HG03575 (cell line): ENCODE results near the gene CREB3L4.

Experiments used
- ATAC-seq: cut with Tn5 transposase; IDR thresholded peaks from one replicate; pipeline ENCODE4 v1.9.1; 2021; ENCODE audit not compliant: unreplicated experiment, insufficient number of reproducible peaks, low FRiP score; ENCODE audit errors: extremely low read depth

CREB3L4 gene

DNA sequence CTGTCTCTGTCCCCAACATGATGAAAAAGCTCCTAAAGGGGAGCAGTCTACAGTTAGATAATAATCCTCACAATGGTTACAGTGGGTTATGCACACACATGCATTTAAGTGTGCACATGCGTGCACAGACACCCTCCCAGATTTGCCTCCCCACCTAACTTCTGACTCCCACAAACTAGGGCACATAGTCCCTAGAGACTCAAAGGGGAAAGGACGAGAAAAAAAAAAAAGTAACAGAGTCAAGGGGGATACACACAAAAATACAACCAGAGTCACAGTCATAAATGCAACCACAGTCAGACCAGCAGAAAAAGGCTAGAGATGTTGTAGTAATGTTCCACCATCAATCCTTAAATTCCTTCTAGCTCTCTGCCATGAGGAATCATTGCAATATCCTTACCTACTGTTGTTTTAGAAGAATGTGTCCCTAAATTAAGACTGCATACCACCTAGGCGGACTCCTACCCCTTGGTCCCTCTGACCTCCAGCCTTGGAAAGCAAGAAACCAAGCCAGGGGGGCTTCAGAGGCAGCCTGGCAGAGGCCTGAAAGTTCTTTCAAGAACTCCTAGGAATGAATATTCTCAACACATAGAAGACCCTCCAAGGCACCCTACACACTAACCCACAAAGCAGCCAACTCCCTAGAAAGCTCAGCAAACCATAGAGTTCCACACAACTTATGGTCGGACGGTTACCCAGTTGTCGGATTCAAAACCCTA lies 10.5 kb upstream of the CREB3L4 start:
- no peak for ATAC-seq

DNA sequence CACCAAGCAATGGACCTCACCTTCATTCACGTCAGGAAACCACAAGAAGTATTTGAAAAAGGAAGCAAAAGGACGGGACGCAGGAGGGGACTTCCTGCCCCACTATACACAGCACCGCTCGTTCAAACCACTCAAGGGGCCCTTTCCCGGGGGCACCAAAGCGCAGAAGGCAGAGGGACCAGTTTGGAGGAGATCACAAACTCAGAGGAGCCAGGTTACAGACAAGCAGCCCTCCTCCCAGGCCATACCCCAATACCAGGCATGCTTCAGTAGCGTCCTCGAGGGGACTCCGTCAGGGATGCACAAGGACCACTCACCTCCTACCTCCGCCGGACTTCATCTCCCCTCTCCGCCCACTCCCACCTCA lies 10.0 kb upstream of the CREB3L4 start:
- ATAC-seq, result no peak

DNA sequence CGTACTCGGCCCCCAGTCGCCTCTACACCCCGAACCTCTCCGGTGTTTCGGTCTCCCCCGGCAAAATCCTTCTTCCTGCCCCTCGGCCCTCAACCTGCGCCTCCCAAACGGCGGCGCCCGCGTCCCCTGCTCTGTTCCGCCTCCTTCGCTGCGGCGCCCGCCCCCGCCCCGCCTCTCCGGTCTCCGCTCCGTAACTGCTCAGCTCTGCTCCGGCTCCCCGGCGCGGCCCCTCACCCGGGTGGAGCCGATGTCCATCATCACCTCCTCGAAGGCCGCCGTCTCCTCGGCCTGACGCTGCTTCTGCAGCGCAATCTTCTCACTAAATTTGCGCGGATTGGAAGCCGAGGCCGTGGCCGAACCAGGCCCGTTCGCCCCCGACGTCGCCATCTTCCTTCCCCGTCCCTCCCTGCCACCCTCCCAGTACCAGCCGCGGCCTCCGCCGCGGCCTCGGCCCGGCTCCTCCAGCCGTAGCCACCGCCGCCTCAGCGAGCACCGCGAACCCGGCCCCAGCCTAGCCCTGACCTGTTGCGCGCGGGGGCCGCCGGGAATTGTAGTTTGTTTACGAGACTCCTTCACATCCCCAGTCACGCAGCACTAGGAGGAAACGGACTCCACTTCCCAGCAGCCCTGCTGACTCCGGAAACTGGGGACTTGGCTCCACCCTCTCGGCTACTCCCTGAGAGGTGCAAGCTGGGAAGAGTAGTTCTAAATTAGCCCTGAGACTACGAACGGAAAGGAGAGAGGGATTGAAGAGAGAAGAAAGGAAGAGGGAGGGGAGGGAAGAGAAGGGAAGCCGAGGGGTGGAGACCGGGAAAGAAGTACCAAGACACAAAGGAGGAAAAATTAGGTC lies 9.4 kb upstream of the CREB3L4 start, which contains the start of gene CRTC2:
Gene CRTC2 (minus strand): TSS at position 502 of the 850 bp plus-strand sequence. CDS start 115 bp downstream, at position 387.
- peak; percentile 46 for ATAC-seq

DNA sequence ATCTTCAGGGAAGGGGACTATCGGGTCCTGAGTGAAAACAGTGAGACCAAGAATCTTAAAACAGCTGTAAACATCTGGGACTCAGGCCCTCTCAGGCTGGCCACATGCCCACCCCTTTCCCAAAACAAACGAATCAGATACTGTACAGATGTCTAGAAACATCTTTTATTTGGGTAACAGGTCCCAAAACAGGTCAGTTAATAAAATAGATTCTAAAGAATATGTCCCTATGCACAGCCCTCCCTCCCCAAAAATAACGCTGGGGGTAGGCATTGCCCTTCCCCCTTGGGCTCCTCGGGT lies 8.8 kb upstream of the CREB3L4 start:
- no peak for ATAC-seq

DNA sequence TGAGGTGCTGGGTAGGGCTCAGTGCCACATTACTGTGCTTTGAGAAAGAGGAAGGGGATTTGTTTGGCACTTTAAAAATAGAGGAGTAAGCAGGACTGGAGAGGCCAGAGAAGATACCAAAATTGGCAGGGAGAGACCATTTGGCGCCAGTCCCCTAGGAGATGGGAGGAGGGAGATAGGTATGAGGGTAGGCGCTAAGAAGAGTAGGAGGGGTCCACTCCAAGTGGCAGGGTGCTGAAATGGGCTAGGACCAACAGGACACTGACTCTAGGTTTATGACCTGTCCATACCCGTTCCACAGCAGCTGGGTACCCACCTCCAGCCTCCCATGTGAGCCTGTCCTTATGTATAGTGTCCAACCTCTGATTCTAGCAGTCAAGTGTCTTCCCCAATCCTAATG lies 8.2 kb upstream of the CREB3L4 start:
- ATAC-seq, result no peak

DNA sequence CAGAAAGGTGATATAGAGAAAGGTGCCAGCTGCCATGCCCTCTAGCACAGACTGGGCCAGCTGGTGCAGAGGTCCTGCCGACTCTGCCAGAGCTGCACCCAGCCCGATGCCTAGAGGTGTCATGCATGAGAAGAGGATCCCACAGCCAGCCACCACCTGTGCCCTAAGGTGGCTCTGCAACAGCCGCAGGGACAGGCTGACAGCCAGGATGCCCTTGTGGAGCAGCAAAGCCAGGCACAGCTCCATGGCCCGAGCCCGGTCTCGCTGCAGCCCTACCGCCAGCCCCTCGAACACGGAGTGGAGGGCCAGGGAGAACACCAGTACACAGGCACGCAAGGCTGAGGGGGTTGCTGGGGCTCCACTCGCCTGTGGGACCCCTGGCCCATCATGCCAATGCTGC lies 7.5 kb upstream of the CREB3L4 start:
- ATAC-seq, result no peak

DNA sequence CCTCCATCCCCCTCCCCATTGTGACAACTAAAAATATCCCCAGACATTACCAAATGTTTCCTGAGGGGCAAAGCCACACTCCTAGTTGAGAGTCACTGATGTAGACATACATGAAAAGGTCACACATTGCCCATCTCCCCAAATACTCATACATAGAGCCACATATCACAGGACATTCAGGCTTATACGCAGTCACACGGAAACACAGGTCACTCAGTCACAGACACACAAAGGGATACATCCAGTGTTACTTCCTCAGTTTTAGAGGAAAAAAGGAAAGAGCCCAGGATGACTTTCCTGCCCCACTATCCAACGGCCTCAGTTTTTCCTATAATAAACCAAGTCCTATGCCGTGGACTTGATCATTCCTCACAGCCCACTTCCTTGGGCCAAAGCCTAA lies 6.3 kb upstream of the CREB3L4 start:
- no peak for ATAC-seq

DNA sequence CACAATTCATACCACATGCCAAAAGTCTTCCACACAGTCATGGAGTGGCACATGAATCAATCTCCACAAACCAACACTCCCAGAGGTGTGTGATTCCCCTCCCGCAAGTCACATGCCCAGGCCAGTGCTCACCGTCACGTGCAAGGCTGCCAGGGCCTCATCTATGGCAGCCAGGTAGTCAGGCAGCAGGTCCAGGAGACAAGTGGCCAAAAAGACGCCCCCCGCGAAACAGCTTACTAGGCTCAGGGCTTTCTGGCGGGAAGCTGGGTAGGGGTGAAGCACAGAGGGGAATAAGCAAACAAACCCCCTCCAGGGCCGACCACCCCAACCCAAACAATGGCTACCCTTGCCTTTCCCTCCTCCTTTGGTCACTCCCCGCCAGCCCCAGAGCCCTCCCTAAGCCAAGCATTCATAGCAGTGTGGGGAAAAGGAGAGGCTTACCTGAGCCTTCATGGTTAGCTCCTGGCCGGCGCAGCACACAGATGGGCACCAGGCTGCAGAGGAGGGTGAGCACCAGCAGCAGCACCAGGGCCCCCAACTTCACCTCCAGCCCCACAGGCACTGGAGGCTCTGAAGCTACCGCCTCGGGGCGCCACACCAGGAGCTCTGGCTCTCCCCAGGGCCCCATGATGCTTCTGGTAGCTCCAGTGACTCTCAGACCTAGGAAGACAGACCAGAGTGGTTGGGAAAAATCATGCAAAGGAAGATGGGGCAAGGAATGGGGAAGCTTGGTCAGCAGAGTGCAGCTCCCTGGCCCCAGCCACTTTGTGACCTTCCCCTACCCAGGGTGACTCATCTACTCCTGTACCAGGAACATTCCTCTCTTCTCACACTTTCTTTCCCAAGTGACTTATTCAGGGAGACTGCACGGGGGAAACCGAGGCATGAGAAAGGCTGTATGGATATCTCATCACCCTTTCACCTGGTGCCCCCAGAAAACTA lies 5.3 kb upstream of the CREB3L4 start:
- ATAC-seq, result no peak

DNA sequence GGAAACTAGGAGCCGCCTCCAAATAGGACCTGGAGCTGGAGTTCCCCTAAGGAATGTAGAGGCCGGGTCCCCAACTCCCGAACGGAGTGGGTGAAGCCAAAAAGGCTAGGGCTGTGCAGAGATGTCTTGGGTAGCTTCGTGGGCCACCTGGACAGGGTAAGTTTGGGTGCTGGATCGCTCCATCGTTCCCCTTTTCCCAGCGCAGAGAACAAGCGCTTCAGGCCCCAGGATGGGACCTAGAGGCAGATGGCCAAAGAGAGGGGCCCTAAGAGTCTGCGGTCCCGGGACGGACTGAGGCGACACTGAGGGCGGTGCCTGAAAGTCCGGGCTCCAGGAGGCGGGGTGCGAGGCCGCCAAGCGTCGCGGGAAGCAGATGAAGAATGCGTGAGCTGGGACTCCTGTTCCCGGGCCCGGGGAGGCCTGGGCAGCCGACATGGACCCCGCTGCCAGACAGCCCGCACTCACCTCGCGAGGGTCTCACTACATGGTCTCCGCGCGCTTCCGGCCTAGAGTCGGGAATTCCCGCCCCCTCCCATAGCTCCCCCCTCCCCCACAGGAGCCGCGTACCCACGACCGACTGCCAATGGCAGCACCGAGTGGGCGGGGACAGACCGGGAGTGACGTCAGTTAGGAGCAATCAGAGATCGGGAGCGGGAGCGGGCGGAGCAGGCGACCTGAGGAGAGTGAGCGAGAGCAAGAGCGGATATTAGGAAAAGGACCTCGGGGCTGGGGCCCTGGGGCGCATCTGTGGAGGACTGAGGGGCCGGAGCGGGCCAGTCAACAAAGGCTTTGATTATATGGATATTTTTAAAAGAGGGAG lies 4.5 kb upstream of the CREB3L4 start, which contains the start of gene SLC39A1:
Gene SLC39A1 (minus strand): TSS at position 508 of the 820 bp plus-strand sequence. CDS start 822 bp downstream, outside the sequence.
- no peak for ATAC-seq

DNA sequence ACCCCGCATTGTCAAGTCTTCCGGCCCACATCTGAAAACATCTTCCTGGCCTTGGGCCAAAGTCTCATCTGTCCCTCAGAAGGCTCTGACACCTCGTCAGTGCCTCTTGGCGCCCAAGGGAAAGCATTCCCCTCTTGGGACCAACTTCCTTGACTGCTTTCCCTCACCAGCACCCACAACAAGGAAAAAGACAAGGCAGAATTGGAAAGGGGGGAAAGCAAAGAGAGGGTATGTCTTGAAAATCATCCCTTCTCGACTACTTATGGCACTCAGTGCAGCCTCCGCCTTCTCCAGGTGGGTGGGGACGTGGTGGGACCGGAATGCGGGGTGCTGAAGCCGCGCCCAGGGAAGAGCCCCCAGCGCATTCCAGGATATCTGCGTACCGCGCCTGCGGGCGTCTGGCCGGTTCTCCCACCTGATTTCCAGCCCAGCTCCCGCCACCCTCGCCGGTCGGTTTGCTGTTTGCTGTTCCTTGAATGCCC lies 3.8 kb upstream of the CREB3L4 start:
- ATAC-seq, result no peak

DNA sequence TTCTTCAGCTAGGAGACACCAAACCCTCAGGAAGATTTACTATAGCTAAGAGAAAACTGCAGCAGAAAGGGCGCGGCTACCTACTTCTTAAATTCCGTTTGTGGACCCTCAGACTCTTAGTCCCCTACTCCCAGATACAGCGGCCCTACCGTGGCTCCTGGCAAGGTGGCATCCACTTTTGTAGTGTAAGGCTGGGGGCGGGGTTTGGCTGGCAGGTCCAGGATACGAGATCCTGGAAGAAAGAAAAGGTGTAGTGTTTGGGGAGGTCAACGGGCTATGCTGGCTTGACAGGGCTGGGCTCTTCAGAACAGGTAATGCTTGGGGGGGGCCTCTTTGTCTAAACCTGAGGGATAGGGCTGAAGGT lies 280 bp downstream of the CREB3L4 start:
- ATAC-seq, result no peak

DNA sequence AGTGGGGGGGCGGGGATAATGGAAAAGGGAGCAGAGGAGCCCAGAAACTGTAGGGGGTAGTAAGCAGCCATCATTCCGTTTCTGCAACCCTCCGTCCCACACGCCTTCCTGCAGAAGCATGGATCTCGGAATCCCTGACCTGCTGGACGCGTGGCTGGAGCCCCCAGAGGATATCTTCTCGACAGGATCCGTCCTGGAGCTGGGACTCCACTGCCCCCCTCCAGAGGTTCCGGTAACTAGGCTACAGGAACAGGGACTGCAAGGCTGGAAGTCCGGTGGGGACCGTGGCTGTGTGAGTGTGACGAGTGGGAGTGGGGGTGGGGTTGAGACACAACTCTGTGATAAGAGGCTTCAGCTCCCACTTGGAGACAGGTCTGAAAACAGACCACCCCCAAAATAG lies 706 bp downstream of the CREB3L4 start:
- no peak for ATAC-seq

DNA sequence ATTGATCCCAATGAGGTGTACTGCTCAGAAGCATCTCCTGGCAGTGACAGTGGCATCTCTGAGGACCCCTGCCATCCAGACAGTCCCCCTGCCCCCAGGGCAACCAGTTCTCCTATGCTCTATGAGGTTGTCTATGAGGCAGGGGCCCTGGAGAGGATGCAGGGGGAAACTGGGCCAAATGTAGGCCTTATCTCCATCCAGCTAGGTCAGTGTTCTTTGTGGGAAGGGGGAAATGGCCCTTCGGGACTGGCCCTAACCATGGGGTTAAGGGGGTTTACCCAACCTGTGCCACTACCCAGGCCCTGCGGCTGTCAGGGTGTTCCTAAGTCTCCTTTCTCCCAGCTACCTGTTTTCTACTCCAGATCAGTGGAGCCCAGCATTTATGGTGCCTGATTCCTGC lies 1.3 kb downstream of the CREB3L4 start:
- ATAC-seq, result no peak

DNA sequence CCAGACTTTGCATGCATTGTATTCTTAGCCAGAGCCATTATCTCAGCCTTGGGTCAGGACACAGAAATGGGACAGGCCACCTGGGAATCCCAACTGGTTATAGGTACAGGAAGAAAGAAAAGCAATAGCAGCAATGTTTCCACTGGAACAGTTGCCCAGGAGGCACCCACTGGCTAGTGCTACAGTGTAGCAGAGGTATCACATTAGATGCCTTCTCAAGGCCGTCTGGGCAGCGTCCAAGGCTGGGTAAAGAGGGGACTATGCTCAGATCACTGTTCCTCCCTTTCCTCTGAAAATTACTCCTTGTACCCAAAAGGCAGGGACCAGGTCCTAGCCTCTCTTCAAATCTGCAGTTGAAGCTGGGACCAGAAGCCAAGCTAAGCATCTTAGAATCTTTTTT lies 2.6 kb downstream of the CREB3L4 start:
- no peak for ATAC-seq

DNA sequence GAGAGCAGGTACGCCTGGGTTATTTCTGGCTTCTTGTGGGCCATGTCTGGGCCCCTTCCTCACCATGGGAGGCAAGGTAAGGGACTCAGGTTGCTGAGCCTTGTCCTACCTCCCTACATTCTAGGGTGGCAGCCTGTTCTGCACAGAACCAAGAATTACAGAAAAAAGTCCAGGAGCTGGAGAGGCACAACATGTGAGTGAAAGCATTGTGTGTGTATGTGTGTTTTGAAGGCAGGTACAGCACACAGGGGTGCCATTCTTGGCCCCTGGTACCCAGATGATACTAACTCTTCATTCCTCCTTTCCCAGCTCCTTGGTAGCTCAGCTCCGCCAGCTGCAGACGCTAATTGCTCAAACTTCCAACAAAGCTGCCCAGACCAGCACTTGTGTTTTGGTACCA lies 5.4 kb downstream of the CREB3L4 start:
- no peak for ATAC-seq

DNA sequence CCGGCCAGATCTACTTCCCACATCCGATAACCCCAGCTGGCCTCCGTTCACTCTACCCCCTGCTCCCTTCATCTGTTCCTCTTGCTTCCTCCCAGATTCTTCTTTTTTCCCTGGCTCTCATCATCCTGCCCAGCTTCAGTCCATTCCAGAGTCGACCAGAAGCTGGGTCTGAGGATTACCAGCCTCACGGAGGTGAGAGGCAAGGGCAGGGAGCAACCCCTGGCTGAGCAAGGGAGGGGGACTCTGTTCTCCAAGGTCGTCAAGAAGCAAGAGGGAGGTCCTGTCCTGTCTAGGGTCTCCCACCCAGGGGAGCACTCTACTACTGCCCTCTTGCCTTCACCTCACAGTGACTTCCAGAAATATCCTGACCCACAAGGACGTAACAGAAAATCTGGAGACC lies 5.8 kb downstream of the CREB3L4 start:
- ATAC-seq, result no peak

DNA sequence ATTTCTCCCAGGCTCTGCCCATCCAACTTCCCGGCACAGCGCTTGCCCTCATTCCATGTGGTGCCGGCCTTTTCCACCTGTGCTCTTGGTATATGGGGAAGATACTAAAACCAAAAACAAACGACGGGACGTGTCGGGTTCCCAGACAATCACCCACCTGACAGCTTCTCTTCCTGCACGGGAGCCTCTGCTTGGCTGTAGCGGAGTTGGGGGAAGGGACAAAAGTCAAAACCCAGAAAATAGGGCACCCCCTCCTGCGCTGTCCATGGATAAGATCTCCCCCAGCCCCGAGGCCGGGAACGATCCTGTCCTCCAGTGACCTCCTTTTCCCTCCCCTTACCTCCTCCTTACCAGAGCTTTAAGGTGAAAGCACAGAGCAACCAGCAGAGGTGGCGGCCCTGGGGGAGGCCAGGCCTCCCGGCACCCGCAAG lies 9.1 kb downstream of the CREB3L4 start:
- no peak for ATAC-seq
